ENCODE measurements around the gene XPO4.
"Not testable (repeated sequence)": the region's sequence is repeated elsewhere in the genome, so short reads cannot be mapped to it uniquely, and the experiment has no call there.

XPO4 gene

GRCh38 chr13:20902438-20903163 lies at the start of gene XPO4:
Gene XPO4, minus strand, starts transcription at chr13:20902746. Its CDS starts 8 bp downstream, at chr13:20902738.
- peak; percentile 75 for DNase-seq

GRCh38 chr13:20948001-20948400 lies 45.5 kb upstream of the XPO4 start:
- not testable (repeated sequence) for DNase-seq

GRCh38 chr13:20945952-20946383 lies 43.4 kb upstream of the XPO4 start:
- no peak for DNase-seq

DNA sequence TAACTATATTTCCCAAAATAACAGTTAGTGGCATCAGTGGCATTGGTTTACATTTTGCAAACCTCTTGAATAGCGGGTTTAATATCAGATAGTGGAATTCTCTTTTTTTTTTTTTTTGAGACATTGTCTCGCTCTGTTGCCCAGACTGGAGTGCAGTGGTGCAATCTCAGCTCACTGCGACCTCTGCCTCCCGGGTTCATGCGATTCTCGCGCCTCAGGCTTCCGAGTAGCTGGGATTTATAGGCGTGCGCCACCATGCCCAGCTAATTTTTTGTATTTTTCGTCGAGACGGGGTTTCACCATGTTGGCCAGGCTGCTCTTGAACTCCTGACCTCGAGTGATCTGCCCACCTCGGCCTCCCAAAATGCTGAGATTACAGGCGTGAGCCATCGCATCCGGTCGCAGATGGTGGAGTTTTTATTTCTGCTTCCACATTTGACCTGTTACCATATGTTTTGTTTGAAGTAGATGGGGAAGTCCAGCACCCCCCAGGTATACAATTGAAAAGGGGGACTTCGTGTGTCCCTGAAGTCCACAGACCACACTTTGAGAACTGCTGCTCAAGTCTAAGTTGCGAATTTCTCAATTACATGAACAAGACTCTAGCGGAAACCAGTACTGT lies 40.5 kb upstream of the XPO4 start:
- no peak for DNase-seq

DNA sequence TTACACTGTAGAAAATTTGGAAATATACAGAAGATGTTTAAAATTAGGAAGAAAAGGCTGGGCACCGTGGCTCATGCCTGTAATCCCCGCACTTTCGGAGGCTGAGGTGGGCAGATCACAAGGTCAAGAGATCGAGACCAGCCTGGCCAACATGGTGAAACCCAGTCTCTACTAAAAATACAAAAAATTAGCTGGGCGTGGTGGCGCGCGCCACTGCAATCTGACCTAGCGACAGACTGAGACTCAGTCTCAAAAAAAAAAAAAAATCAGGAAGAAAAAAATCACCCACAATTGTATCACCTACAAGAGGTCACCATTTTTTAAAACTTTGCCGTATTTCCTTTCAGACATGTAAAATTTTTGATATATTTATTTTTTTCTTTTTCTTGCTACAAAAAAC lies 38.0 kb upstream of the XPO4 start:
- DNase-seq = not testable (repeated sequence)

GRCh38 chr13:20940083-20940482 lies 37.5 kb upstream of the XPO4 start:
- no peak for DNase-seq

GRCh38 chr13:20939662-20940061 lies 37.1 kb upstream of the XPO4 start:
- DNase-seq = no peak

GRCh38 chr13:20938302-20938701 lies 35.8 kb upstream of the XPO4 start:
- no peak for DNase-seq

GRCh38 chr13:20927596-20928257 lies 25.2 kb upstream of the XPO4 start:
- DNase-seq = no peak

DNA sequence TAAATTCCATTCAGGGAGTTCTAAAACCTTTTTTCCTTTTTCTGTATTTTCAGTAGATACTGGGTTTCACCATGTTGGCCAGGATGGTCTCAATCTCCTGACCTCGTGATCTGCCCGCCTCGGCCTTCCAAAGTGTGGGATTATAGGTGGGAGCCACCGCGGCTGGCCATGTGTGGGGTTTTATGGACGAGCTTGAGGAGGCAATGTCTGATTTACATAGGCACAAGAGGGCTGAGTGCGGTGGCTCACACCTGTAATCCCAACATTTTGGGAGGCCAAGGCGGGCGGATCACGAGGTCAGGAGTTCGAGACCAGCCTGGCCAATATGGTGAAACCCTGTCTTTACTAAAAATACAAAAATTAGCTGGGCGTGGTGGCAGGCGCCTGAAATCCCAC lies 22.8 kb upstream of the XPO4 start:
- not testable (repeated sequence) for DNase-seq

DNA sequence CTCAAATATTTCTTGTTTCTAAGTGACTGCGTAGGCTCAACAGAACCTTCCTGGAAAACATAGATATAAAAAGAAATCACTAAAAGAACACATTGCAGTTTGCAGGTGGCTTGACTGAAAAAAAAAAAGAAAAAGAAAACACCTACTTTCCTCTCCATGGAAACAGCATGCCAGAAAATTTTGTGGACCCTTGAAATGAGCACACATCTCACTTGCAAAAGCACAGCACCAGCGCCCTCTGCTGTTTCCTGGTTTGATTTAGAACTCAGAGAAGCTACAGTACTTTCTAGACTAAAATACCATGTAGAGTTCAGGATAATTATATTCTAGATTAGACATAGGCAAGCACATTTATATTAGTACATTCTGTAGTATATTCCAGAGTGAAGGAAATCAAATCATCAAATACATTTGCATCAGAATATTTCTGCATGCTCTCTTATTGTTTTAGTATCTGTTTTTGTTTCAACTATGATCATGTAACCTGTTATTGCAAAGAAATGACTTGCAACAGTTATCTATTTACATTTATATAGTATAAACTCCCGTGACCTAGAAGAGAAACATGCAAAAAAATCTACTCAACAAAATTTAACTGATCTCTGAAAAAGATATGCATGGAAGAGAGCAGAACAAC lies 22.3 kb upstream of the XPO4 start:
- DNase-seq = peak; percentile 72

- no peak for DNase-seq
These were observed 20.7 kb upstream of the XPO4 start for GRCh38 chr13:20923272-20923671.

DNA sequence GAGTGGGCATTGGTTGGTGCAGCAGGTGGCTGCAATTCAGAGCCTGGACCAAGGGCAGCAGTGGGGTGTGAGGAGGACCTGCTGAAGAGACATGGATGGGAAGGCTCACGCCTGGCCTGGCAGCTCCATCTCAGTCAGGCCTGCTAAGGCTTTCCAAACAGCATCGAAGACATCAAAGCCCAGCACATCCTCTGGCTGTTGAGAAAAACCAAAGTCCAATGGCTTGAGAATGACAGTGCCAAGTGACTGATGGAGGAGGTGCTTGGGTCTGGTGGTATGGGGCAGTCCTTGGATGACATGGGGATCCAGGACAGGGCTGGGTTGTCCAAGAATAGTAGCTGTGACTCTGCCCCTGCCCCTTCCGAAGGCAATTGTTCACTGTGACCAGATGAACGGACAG lies 19.0 kb upstream of the XPO4 start:
- no peak for DNase-seq

DNA sequence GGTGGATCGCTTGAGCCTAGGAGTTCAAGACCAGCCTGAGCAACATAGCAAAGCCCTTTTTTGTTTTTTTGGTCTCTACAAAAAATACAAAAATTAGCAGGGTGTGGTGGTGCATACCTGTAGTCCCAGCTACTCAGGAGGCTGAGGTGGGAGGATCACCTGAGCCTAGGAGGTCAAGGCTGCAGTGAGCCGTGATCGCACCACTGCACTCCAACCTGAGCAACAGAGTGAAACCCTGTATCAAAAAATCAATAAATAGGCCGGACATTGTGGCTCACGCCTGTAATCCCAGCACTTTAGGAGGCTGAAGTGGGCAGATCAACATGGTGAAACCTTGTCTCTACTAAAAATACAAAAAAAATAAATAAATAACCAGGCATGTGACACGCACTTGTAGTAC lies 13.1 kb upstream of the XPO4 start:
- DNase-seq = not testable (repeated sequence)

DNA sequence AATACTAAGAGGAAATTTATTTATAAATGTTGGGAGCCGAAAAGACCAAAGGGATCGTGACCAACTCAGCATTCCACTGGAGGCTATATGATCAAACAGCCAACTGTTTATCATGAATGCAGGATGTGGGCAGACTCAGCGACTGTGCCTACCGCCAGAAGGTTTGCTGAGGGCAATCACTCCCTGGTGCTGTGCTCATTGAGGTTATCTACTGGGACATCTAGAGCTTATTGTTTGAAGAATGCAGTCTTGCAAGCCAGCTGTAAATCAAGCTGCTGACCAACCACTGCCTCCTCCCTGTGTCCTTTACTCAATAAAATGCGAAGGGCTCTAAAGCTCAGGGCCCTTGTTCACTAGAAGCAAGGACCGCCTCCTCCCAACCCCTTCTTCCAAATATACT lies 8.5 kb upstream of the XPO4 start:
- no peak for DNase-seq

- no peak for DNase-seq
These were observed 6.4 kb upstream of the XPO4 start for GRCh38 chr13:20908714-20909497.

GRCh38 chr13:20904908-20905307 lies 2.4 kb upstream of the XPO4 start:
- DNase-seq = no peak

DNA sequence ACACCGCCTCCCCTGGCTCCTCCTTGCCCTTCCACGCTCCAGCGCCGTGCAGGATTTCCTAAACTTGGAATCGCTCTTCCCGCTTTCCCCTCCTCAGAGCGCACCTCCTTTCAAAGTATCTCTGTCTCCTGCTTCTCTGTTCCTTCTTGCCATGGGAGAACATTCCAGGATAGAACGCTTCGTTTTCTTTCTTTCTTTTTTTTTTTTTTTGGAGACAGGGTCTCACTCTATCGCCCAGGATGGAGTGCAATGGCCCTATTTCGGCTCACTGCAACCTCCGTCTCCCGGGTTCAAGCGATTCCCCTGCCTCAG lies 574 bp upstream of the XPO4 start:
- no peak for DNase-seq

GRCh38 chr13:20901668-20902437 lies 693 bp downstream of the XPO4 start:
- DNase-seq = peak; percentile 32

DNA sequence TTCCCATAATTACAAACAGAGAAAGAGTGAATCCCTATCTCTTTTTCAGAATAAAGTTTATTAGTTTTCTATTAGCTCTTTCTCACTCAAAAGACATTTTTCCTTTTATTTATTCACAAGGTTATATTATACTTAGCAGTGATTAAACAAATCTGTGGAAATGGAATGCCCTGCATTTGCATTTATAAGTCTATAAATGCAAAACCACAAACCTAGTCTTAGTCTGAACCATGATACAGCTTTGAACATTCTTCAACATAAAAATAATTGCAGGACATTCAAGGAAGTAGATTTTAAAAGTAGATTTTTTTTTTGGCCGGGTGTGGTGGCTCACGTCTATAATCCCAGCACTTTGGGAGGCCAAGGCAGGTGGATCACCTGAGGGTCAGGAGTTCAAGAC lies 8.3 kb downstream of the XPO4 start:
- no peak for DNase-seq

GRCh38 chr13:20891768-20892167 lies 10.8 kb downstream of the XPO4 start:
- DNase-seq = no peak

GRCh38 chr13:20891034-20891433 lies 11.5 kb downstream of the XPO4 start:
- DNase-seq = no peak
